ENCODE measurements around the gene UFL1.

GRCh38 chr6:96521644-96522464, at the start of gene UFL1:
- TF ChIP-seq POLR2A (IDR thresholded peaks at IDR 0.05; ENCODE audit: low read length) (peak; percentile 98), GATA1 (IDR thresholded peaks at IDR 0.05; ENCODE audit: low read depth, low read length) (no peak)

Measured in erythroblast (primary cell).